NCI-H2227 (cell line): Measurements from ENCODE around the gene CRELD2.

Experiments used
- DNase-seq: peaks from one replicate; lab custom pipeline; 2025; ENCODE audit not compliant: unreplicated experiment; lab: John Stamatoyannopoulos, UW

Gene CRELD2

DNA sequence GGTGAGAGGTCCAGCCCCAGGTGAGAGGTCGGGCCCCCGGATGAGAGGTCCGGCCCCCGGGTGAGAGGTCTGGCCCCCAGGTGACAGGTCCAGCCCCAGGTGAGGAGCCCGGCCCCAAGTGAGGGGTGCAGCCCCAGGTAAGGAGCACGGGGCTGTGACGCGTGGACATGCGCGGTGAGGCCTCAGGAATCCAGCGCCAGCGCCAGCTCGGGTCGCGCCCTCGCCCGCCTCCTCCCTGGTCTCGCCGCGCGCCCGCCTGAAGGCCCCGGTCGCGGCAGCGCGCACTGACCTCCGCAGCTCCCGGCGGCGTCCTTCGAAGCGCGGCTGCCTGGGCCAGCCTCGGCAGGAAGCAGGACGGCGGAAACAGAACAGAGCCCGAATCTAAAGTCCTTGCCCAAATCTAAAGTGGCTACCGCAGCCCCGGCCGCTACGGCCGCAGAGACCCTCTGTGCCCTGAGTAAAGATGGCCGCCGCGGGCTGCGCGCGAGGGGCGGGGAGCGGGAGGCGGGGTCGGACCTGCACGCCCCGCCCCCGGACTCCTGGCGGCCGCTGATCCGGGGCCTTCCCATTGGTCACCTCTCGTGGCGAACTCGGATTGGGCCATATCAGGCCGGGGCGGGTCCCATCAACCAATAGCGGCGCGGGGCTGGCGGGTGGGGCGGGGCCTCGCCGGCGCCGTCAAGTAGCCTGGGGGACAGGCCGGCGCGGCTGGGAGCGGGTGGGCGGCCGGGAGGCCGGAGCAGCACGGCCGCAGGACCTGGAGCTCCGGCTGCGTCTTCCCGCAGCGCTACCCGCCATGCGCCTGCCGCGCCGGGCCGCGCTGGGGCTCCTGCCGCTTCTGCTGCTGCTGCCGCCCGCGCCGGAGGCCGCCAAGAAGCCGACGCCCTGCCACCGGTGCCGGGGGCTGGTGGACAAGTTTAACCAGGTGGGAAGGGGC, at the start of gene CRELD2, which contains the start of gene ALG12:
Gene CRELD2, plus strand, starts transcription at position 661 of the 937 bp plus-strand sequence. Its CDS starts 136 bp downstream, at position 797.
Gene ALG12, minus strand, starts transcription at position 465 of the 937 bp plus-strand sequence. CDS start 4,673 bp downstream, outside the sequence.
- DNase-seq: peak; percentile 95

GRCh38 chr22:49869086-49869830, 49.2 kb upstream of the CRELD2 start:
- no peak for DNase-seq

GRCh38 chr22:49869845-49870712, 48.4 kb upstream of the CRELD2 start:
- no peak for DNase-seq

GRCh38 chr22:49871482-49871881, 47.0 kb upstream of the CRELD2 start:
- no peak for DNase-seq

DNA sequence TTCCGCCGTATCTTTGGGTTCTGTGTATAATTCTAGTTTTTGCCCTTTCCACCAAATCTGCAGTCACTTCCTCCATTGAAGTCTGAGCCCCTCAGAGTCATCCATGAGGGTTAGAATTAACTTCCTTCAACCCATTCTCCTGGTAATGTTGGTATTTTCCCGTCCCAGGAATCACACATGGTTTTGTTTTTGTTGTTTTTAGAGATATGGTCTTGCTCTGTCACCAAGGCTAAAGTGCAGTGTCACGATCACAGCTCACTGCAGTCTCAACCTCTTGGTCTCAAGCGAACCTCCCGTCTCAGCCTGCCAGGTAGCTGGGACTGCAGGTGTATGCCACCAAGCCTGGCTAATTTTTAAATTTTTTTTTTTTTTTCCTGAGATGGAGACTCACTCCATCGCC, 46.1 kb upstream of the CRELD2 start:
- DNase-seq: no peak

GRCh38 chr22:49873228-49873940, 45.0 kb upstream of the CRELD2 start:
- DNase-seq: no peak

DNA sequence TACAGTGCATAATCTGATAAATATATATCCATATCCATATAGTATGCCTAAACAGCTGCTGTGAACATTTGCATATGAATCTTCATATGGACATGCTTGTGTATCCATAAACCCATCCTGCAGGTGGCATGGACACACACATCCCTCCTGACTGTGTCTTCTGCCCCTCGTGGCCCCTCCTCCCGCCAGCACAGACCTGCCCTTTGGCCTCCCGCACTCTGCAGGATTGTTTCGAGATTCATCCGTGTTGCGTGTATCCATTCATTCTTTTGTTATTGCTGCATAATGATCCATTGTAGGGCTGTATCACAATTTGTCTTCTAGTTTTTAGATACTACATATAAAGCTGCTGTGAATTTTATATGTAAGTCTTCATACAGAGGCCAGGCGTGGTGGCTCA, 40.8 kb upstream of the CRELD2 start:
- no peak for DNase-seq

GRCh38 chr22:49878206-49878605, 40.2 kb upstream of the CRELD2 start:
- no peak for DNase-seq

- no peak for DNase-seq
Measured at GRCh38 chr22:49879871-49880270, 38.6 kb upstream of the CRELD2 start.

DNA sequence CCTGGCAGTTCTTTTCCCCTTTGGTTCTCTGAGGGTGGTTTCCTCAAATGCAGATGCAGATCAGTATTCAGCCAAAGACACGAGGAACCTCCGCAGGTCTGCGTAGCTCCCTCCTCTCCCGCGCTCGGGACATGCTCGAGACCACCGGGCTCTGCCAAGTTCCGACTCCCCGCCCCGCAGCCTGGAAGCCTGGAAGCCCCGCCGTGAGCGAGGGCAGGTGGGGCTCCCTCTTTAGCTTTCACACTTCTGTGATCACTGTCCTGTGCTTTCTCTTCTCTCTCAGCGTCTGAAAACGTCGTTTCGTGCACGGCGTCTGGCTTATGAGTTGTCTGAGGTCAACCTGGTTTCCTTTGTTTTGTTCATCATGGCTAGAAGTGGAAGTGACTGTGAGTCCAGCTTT, 38.2 kb upstream of the CRELD2 start:
- no peak for DNase-seq

- no peak for DNase-seq
Measured at GRCh38 chr22:49881856-49882255, 36.6 kb upstream of the CRELD2 start.

- no peak for DNase-seq
Measured at GRCh38 chr22:49882519-49883293, 35.7 kb upstream of the CRELD2 start.

- DNase-seq: no peak
Measured at GRCh38 chr22:49883294-49883640, 35.2 kb upstream of the CRELD2 start.

GRCh38 chr22:49884075-49884474, 34.4 kb upstream of the CRELD2 start:
- no peak for DNase-seq

DNA sequence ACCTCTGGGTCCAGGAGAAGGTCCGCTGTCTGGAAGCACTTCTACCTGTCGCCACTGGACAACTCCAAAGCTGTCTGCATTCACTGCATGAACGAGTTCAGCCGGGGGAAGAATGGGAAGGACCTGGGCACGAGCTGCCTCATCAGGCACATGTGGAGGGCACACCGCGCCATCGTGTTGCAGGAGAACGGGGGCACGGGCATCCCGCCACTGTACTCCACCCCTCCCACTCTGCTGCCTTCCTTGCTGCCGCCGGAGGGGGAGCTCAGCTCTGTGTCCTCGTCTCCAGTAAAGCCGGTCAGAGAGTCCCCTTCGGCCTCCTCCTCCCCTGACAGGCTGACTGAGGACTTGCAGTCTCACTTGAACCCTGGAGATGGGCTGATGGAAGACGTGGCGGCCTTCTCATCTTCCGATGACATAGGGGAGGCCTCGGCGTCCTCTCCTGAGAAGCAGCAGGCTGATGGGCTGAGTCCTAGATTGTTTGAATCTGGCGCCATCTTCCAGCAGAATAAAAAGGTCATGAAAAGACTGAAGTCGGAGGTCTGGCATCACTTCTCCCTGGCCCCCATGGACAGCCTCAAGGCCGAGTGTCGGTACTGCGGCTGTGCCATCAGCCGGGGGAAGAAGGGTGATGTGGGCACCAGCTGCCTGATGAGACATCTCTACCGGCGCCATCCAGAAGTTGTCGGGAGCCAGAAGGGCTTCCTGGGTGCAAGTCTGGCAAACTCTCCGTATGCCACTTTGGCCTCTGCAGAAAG, 33.8 kb upstream of the CRELD2 start:
- DNase-seq: no peak

DNA sequence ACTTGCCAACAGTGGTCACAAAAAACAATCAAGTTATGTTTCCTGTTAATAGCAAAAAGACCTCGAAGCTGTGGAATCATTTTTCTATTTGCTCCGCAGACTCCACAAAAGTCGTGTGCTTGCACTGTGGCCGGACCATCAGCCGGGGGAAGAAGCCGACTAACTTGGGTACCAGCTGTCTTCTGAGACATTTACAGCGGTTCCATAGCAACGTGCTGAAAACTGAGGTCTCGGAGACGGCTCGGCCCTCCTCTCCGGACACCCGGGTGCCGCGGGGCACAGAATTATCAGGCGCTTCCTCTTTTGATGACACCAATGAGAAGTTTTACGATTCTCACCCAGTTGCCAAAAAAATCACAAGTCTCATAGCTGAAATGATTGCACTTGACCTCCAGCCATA, 33.2 kb upstream of the CRELD2 start:
- no peak for DNase-seq

DNA sequence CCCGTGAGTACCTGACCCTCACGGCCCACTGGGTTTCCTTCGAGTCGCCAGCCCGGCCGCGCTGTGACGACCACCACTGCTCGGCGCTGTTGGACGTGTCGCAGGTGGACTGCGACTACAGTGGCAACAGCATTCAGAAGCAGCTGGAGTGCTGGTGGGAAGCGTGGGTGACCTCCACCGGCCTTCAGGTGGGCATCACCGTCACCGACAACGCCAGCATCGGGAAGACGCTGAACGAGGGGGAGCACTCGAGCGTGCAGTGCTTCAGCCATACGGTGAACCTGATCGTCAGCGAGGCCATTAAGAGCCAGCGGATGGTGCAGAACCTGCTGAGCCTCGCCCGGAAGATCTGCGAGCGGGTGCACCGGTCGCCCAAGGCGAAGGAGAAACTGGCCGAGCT, 32.6 kb upstream of the CRELD2 start:
- DNase-seq: no peak

GRCh38 chr22:49886346-49887063, 31.9 kb upstream of the CRELD2 start:
- DNase-seq: no peak
